GM18520 (cell line): ENCODE results near the gene SEC14L3.

Source experiments
- ATAC-seq: cut with Tn5 transposase; IDR thresholded peaks from one replicate; pipeline ENCODE4 v1.9.1; 2021; ENCODE audit not compliant: unreplicated experiment

SEC14L3 gene

GRCh38 chr22:30471616-30472318, at the start of gene SEC14L3:
SEC14L3 (minus strand) TSS chr22:30472017; CDS start chr22:30471958, 59 bp downstream.
- ATAC-seq = no peak

- no peak for ATAC-seq
Measured at GRCh38 chr22:30519842-30520425, 48.1 kb upstream of the SEC14L3 start.

GRCh38 chr22:30516731-30517130, 44.9 kb upstream of the SEC14L3 start:
- no peak for ATAC-seq

- ATAC-seq = no peak
Measured at GRCh38 chr22:30516273-30516672, 44.5 kb upstream of the SEC14L3 start.

GRCh38 chr22:30514252-30514651, 42.4 kb upstream of the SEC14L3 start:
- no peak for ATAC-seq

GRCh38 chr22:30513462-30513861, 41.6 kb upstream of the SEC14L3 start:
- no peak for ATAC-seq

GRCh38 chr22:30511911-30512310, 40.1 kb upstream of the SEC14L3 start:
- ATAC-seq = no peak

- no peak for ATAC-seq
Measured at GRCh38 chr22:30511109-30511508, 39.3 kb upstream of the SEC14L3 start.

GRCh38 chr22:30508216-30508615, 36.4 kb upstream of the SEC14L3 start:
- ATAC-seq = no peak

- ATAC-seq = no peak
Measured at GRCh38 chr22:30507670-30508069, 35.9 kb upstream of the SEC14L3 start.

GRCh38 chr22:30506507-30506968, 34.7 kb upstream of the SEC14L3 start:
- no peak for ATAC-seq

- ATAC-seq = no peak
Measured at GRCh38 chr22:30503551-30503950, 31.7 kb upstream of the SEC14L3 start.

GRCh38 chr22:30502911-30503310, 31.1 kb upstream of the SEC14L3 start:
- no peak for ATAC-seq

GRCh38 chr22:30502153-30502552, 30.3 kb upstream of the SEC14L3 start:
- ATAC-seq = no peak

GRCh38 chr22:30500628-30501027, 28.8 kb upstream of the SEC14L3 start:
- ATAC-seq = no peak

GRCh38 chr22:30497466-30498150, 25.8 kb upstream of the SEC14L3 start:
- ATAC-seq = no peak

- ATAC-seq = no peak
Measured at GRCh38 chr22:30495041-30495784, 23.4 kb upstream of the SEC14L3 start.

GRCh38 chr22:30492144-30492543, 20.3 kb upstream of the SEC14L3 start:
- no peak for ATAC-seq

GRCh38 chr22:30491381-30491780, 19.6 kb upstream of the SEC14L3 start:
- no peak for ATAC-seq

GRCh38 chr22:30490399-30490798, 18.6 kb upstream of the SEC14L3 start:
- ATAC-seq = no peak

- no peak for ATAC-seq
Measured at GRCh38 chr22:30488121-30488520, 16.3 kb upstream of the SEC14L3 start.
